SK-N-SH (cell line): ENCODE measurements around the gene ADAMTS4. TPM values are rescaled to one million over a fixed set of nuclear protein-coding genes. Genes with fewer than 3 reads are reported as not detected.

ENCODE experiments used
- CTCF ChIA-PET: fragments of 300-600, 350-600 bp; formaldehyde crosslinking; extraction: SDS; loops from one replicate; lab custom pipeline; 2021; lab: Yijun Ruan, JAX
- POLR2A ChIA-PET: fragments of 350-600 bp; sonication (Branson Sonifier 250); formaldehyde crosslinking; extraction: SDS; loops from one replicate; lab custom pipeline; 2020; ENCODE audit warnings: antibody characterized with exemption, inconsistent platforms; lab: Yijun Ruan, JAX
- DNase-seq: peaks from one replicate; pipeline ENCODE4 v3.0.0; 2012
- H2AFZ ChIP-seq: fragments of 200-600 bp; sonication (generic); 2 replicates; pipeline ENCODE4 v1.8.1; 2016; ENCODE audit warnings: antibody characterized with exemption, mild to moderate bottlenecking, low read depth
- H3F3A ChIP-seq: fragments of 200-600 bp; sonication (generic); replicated peaks from 2 replicates; pipeline ENCODE3; 2016; ENCODE audit warnings: antibody characterized with exemption, mild to moderate bottlenecking; ENCODE audit not compliant: insufficient read depth
- H3K27ac ChIP-seq, 2 experiments: fragments of 200-500 bp in 1 of 2; fragments of 200-600 bp in 1 of 2; sonication (Bioruptor generic) in 1 of 2; sonication (generic), shearing (Covaris generic) in 1 of 2; 2 replicates each; pipeline versions ENCODE4 v1.5.1 to v1.6.1; 2014 to 2016; ENCODE audit warnings: low read depth in 2 of 2, inconsistent platforms in 1 of 2, low read length in 1 of 2, mild to moderate bottlenecking in 1 of 2, mixed read lengths in 1 of 2
- H3K27me3 ChIP-seq: fragments of 200-600 bp; sonication (generic), shearing (Covaris generic); 2 replicates; pipeline ENCODE4 v1.6.1; 2016; ENCODE audit warnings: mixed run types; ENCODE audit not compliant: insufficient read depth
- H3K36me3 ChIP-seq, 2 experiments: fragments of 200-500 bp in 1 of 2; fragments of 200-600 bp in 1 of 2; sonication (Bioruptor generic) in 1 of 2; sonication (generic) in 1 of 2; replicated peaks in 1 of 2; 2 replicates each; pipeline versions ENCODE3 to v1.5.1; 2014 to 2016; ENCODE audit warnings: low read length in 1 of 2, mild to moderate bottlenecking in 1 of 2; ENCODE audit not compliant: insufficient read depth in 2 of 2, control insufficient read depth in 1 of 2
- H3K4me1 ChIP-seq, 2 experiments: fragments of 200-500 bp in 1 of 2; fragments of 200-600 bp in 1 of 2; sonication (Bioruptor generic) in 1 of 2; sonication (generic), shearing (Covaris generic) in 1 of 2; 2 replicates each; pipeline versions ENCODE4 v1.5.1 to v1.6.1; 2014 to 2016; ENCODE audit warnings: low read depth in 1 of 2, low read length in 1 of 2, mixed run types in 1 of 2; ENCODE audit not compliant: insufficient read depth in 2 of 2, control insufficient read depth in 1 of 2
- H3K4me2 ChIP-seq: fragments of 200-600 bp; sonication (generic), shearing (Covaris generic); 2 replicates; pipeline ENCODE4 v1.6.1; 2017; ENCODE audit warnings: mixed run types
- H3K4me3 ChIP-seq, 2 experiments: fragments of 200-500 bp in 1 of 2; fragments of 200-600 bp in 1 of 2; sonication (Bioruptor generic) in 1 of 2; sonication (generic), shearing (Covaris generic) in 1 of 2; 2 replicates each; pipeline versions ENCODE4 v1.5.1 to v1.8.1; 2014 to 2016; ENCODE audit warnings: low read depth in 2 of 2, inconsistent platforms in 1 of 2, low read length in 1 of 2, mild to moderate bottlenecking in 1 of 2, mixed read lengths in 1 of 2, moderate library complexity in 1 of 2
- H3K79me2 ChIP-seq: fragments of 200-600 bp; sonication (generic); 2 replicates; pipeline ENCODE4 v1.8.1; 2017; ENCODE audit warnings: mild to moderate bottlenecking; ENCODE audit not compliant: insufficient read depth
- H3K9ac ChIP-seq: fragments of 200-600 bp; sonication (generic); 2 replicates; pipeline ENCODE4 v1.6.1; 2017; ENCODE audit warnings: mixed run types
- H3K9me2 ChIP-seq: fragments of 200-600 bp; sonication (generic); 2 replicates; pipeline ENCODE4 v1.6.1; 2017; ENCODE audit warnings: mixed run types
- H3K9me3 ChIP-seq: fragments of 200-600 bp; sonication (generic); 2 replicates; pipeline ENCODE4 v1.6.1; 2017; ENCODE audit warnings: mixed run types, mild to moderate bottlenecking, moderate library complexity
- H4K20me1 ChIP-seq: fragments of 200-600 bp; sonication (generic); 2 replicates; pipeline ENCODE4 v1.6.1; 2017; ENCODE audit warnings: mild to moderate bottlenecking, mixed run types; ENCODE audit not compliant: insufficient read depth
- CHD2 ChIP-seq: fragments of 150-350 bp; IDR thresholded peaks from 2 replicates; pipeline ENCODE4 v1.6.1; 2018; ENCODE audit warnings: low read length; ENCODE audit not compliant: partially characterized antibody
- CTCF ChIP-seq: fragments of 200-600 bp; sonication (generic); IDR thresholded peaks from 2 replicates; pipeline ENCODE4 v1.6.1; 2017; ENCODE audit warnings: antibody characterized with exemption, mild to moderate bottlenecking, moderate library complexity
- ELF1 ChIP-seq: IDR thresholded peaks from 2 replicates; pipeline ENCODE4 v1.4.0; 2012
- EZH2phosphoT487 ChIP-seq: fragments of 200-600 bp; sonication (generic); IDR thresholded peaks from 2 replicates; pipeline ENCODE4 v1.6.1; 2017; ENCODE audit warnings: low read depth, mixed run types, mild to moderate bottlenecking, antibody characterized with exemption, moderate library complexity, borderline replicate concordance
- FOSL2 ChIP-seq: IDR thresholded peaks from 2 replicates; pipeline ENCODE4 v1.4.0; 2012; ENCODE audit warnings: low read depth, mild to moderate bottlenecking, moderate library complexity, borderline replicate concordance
- FOXM1 ChIP-seq: IDR thresholded peaks from 2 replicates; pipeline ENCODE4 v1.4.0; 2012; ENCODE audit warnings: low read depth, mild to moderate bottlenecking
- GABPA ChIP-seq: IDR thresholded peaks from 2 replicates; pipeline ENCODE4 v1.4.0; 2012; ENCODE audit warnings: low read depth, mild to moderate bottlenecking
- GATA2 ChIP-seq: sonication (generic); formaldehyde crosslinking; IDR thresholded peaks from 2 replicates; pipeline ENCODE4 v1.5.0; 2020; ENCODE audit warnings: mild to moderate bottlenecking, missing genetic modification reagents
- JUND ChIP-seq: IDR thresholded peaks from 2 replicates; pipeline ENCODE4 v1.4.0; 2012
- MXI1 ChIP-seq: IDR thresholded peaks from 2 replicates; pipeline ENCODE4 v1.6.1; 2012; ENCODE audit warnings: mild to moderate bottlenecking, low read depth, low read length, improper control_type of control experiment
- NFIC ChIP-seq: IDR thresholded peaks from 2 replicates; pipeline ENCODE4 v1.4.0; 2012; ENCODE audit warnings: borderline replicate concordance
- RAD21 ChIP-seq: IDR thresholded peaks from 2 replicates; pipeline ENCODE4 v1.6.1; 2012; ENCODE audit warnings: mild to moderate bottlenecking, low read length
- RXRA ChIP-seq: IDR thresholded peaks from 2 replicates; pipeline ENCODE4 v1.4.0; 2012; ENCODE audit warnings: low read depth, mild to moderate bottlenecking, borderline replicate concordance
- SIN3A ChIP-seq: IDR thresholded peaks from 2 replicates; pipeline ENCODE4 v1.6.1; 2012; ENCODE audit warnings: low read depth, mild to moderate bottlenecking, low read length, moderate library complexity, borderline replicate concordance
- TAF1 ChIP-seq: IDR thresholded peaks from 2 replicates; pipeline ENCODE4 v1.6.1; 2012; ENCODE audit warnings: low read depth, mild to moderate bottlenecking, low read length, moderate library complexity, borderline replicate concordance
- TEAD4 ChIP-seq: IDR thresholded peaks from 2 replicates; pipeline ENCODE4 v1.4.0; 2012; ENCODE audit warnings: mild to moderate bottlenecking, borderline replicate concordance; ENCODE audit not compliant: insufficient read depth
- USF1 ChIP-seq: IDR thresholded peaks from 2 replicates; pipeline ENCODE4 v1.4.0; 2012; ENCODE audit warnings: low read depth, borderline replicate concordance
- USF2 ChIP-seq: fragments of 150-350 bp; IDR thresholded peaks from 2 replicates; pipeline ENCODE4 v1.6.1; 2017; ENCODE audit warnings: antibody characterized with exemption, low read length, low read depth, borderline replicate concordance
- YY1 ChIP-seq: IDR thresholded peaks from 2 replicates; pipeline ENCODE4 v1.4.0; 2012; ENCODE audit warnings: low read depth, mild to moderate bottlenecking
- ZBTB33 ChIP-seq: IDR thresholded peaks from 2 replicates; pipeline ENCODE4 v1.4.0; 2012; ENCODE audit warnings: low read depth, borderline replicate concordance
- WGBS: methylation state at CpG from one replicate; pipeline ENCODE4 v1.1.6; 2017; ENCODE audit warnings: low lambda C conversion rate; 5-methylcytosine and 5-hydroxymethylcytosine counted together
- polyA plus RNA-seq, 3 experiments: library from polyadenylated mRNA; depleted of rRNA; stranded (reverse); fragments of >200 nt; gene quantifications; 2 replicates each; pipeline ENCODE4 v1.2.3, GENCODE V29; 2012

The ADAMTS4 gene
- polyA plus RNA-seq, 1 of the 3 experiments (the other 2 are of a cell fraction): 1.2 TPM

- ChIA-PET CTCF (interaction anchor here (0.6 to 1.5 kb wide), 7 partner anchors 8 to 46 kb away, joined by 3 to 5 read pairs (median 4); partner anchors contain the start of genes NIT1, PFDN2 and PPOX), POLR2A (interaction anchor here (0.7 kb wide), 1 partner anchor 433 kb away, joined by 6 read pairs; no protein-coding TSS in a partner anchor)
- H3K9ac ChIP-seq: no peak overlapping the region
- peaks cover 8% of the 10 kb centered on the region for H3F3A ChIP-seq
- TF ChIP-seq TEAD4: no peak
- TF ChIP-seq RXRA: no peak
- TF ChIP-seq NFIC: no peak
- no peak for TF ChIP-seq GATA2 (CRISPR knock-in tag)
- TF ChIP-seq USF1: no peak
- TF ChIP-seq RAD21: no peak
- TF ChIP-seq TAF1: no peak
- no peak for TF ChIP-seq CTCF
- TF ChIP-seq SIN3A: no peak
- no peak for TF ChIP-seq JUND
- TF ChIP-seq CHD2: no peak
- TF ChIP-seq YY1: no peak
- TF ChIP-seq GABPA: no peak
- no peak for TF ChIP-seq USF2
- TF ChIP-seq ZBTB33: no peak
- no peak for TF ChIP-seq FOXM1
- no peak for TF ChIP-seq ELF1
- TF ChIP-seq MXI1: no peak
- TF ChIP-seq FOSL2: no peak
- no peak for TF ChIP-seq EZH2phosphoT487
- TF ChIP-seq, all 33 proteins: peak for 0
- no peak overlapping the region for H2AFZ ChIP-seq
- no peak overlapping the region for H3K4me2 ChIP-seq
- H3K27ac ChIP-seq: no peak overlapping the region
- H3K4me1 ChIP-seq: peaks cover 0 to 31% of the 10 kb centered on the region in 2 experiments; a peak in 3 of 4 replicates
- H3K9me2 ChIP-seq: no peaks in the 10 kb centered on the region
- H3K36me3 ChIP-seq: peaks cover 4 to 42% of the 10 kb centered on the region in 2 experiments
- WGBS: 89% methylated on average over 1 of the region's 1 CpG
- H3K27me3 ChIP-seq: no peaks in the 10 kb centered on the region
- DNase-seq: no peak
- peaks cover 33% of the 10 kb centered on the region for H3K79me2 ChIP-seq
- no peaks in the 10 kb centered on the region for H4K20me1 ChIP-seq
- H3K9me3 ChIP-seq: no peaks in the 10 kb centered on the region
- H3K4me3 ChIP-seq: no peak overlapping the region
Observed at GRCh38 chr1:161157867-161158266, 41.0 kb downstream of the ADAMTS4 start.
